HCT116 (cell line): Measurements from ENCODE around the gene EHBP1. TPM values are rescaled to one million over a fixed set of nuclear protein-coding genes. Genes with fewer than 3 reads are reported as not detected.

Source experiments
- ATAC-seq: fragments of 200-7000 bp; cut with Tn5 transposase; 2 replicates; pipeline ENCODE4 v1.9.1; 2020; ENCODE audit warnings: mild to moderate bottlenecking, moderate library complexity
- BruUV-seq: library from RNA; stranded (reverse); fragments of 400-500 nt; replicated peaks from 2 replicates; lab custom pipeline; 2021; lab: Mats Ljungman, UMichigan
- CTCF ChIA-PET: fragments of 300-600 bp; sonication (Branson Sonifier 250); formaldehyde crosslinking; loops from one replicate; lab custom pipeline; 2021; ENCODE audit warnings: antibody characterized with exemption; lab: Charles Lee
- POLR2A ChIA-PET: fragments of 300-600, 350-600 bp; sonication (Branson Sonifier 250); formaldehyde crosslinking; loops from one replicate; lab custom pipeline; 2021; ENCODE audit warnings: antibody characterized with exemption; lab: Charles Lee
- RAD21 ChIA-PET, 2 experiments: fragments of 300-600 bp; sonication (Branson Sonifier 250); formaldehyde crosslinking; loops; one replicate each; lab custom pipeline; 2023; ENCODE audit warnings: low total read pairs in 2 of 2; ENCODE audit not compliant: uncharacterized antibody in 2 of 2, unreplicated experiment in 2 of 2, low non-redundant PET in 1 of 2; lab: Charles Lee
- DNase-seq: peaks from one replicate; pipeline ENCODE4 v3.0.0-alpha.2; 2010; ENCODE audit warnings: low read depth, low spot score
- H2AFZ ChIP-seq: fragments of 200-600 bp; shearing (Covaris generic), sonication (generic); 2 replicates; pipeline ENCODE4 v1.6.1; 2017; ENCODE audit warnings: low read depth, mixed run types, mixed read lengths, antibody characterized with exemption, low read length; ENCODE audit not compliant: poor library complexity, severe bottlenecking
- H3K27ac ChIP-seq: 2 replicates; pipeline ENCODE4 v1.5.1; 2012; ENCODE audit warnings: low read depth, low read length
- H3K27me3 ChIP-seq: fragments of 200-600 bp; sonication (generic); 2 replicates; pipeline ENCODE4 v1.6.1; 2016; ENCODE audit warnings: mixed run types, low read length, mixed read lengths; ENCODE audit not compliant: insufficient read depth
- H3K36me3 ChIP-seq, 2 experiments: fragments of 200-500 bp in 1 of 2; fragments of 200-600 bp in 1 of 2; sonication (Bioruptor generic) in 1 of 2; sonication (generic) in 1 of 2; 2 replicates each; pipeline versions ENCODE4 v1.5.1 to v1.6.1; 2014 to 2016; ENCODE audit warnings: low read length in 2 of 2, inconsistent platforms in 1 of 2, mixed read lengths in 1 of 2, mixed run types in 1 of 2; ENCODE audit not compliant: insufficient read depth in 2 of 2, control insufficient read depth in 1 of 2
- H3K4me1 ChIP-seq, 2 experiments: fragments of 200-600 bp in 1 of 2; sonication (generic) in 1 of 2; 2 replicates each; pipeline versions ENCODE4 v1.5.1 to v1.6.1; 2012 to 2017; ENCODE audit warnings: low read length in 2 of 2, inconsistent platforms in 1 of 2, mild to moderate bottlenecking in 1 of 2, mixed read lengths in 1 of 2, mixed run types in 1 of 2, moderate library complexity in 1 of 2; ENCODE audit not compliant: insufficient read depth in 2 of 2, control insufficient read depth in 1 of 2
- H3K4me2 ChIP-seq: fragments of 200-600 bp; sonication (generic); 2 replicates; pipeline ENCODE4 v1.6.1; 2017; ENCODE audit warnings: mixed run types, low read length, mixed read lengths
- H3K4me3 ChIP-seq, 2 experiments: fragments of 200-600 bp in 1 of 2; sonication (generic) in 1 of 2; replicated peaks in 1 of 2; 2 replicates each; pipeline ENCODE4 v1.5.1; 2011 to 2016; ENCODE audit warnings: low read length in 2 of 2, control low read depth in 1 of 2, low read depth in 1 of 2, mild to moderate bottlenecking in 1 of 2, mixed read lengths in 1 of 2, mixed run types in 1 of 2
- H3K79me2 ChIP-seq: fragments of 200-600 bp; sonication (generic); 2 replicates; pipeline ENCODE4 v1.6.1; 2017; ENCODE audit warnings: mild to moderate bottlenecking, mixed run types, low read length, moderate library complexity, mixed read lengths; ENCODE audit not compliant: insufficient read depth
- H3K9ac ChIP-seq: fragments of 200-600 bp; sonication (generic); 2 replicates; pipeline ENCODE4 v1.6.1; 2016; ENCODE audit warnings: low read length, mixed read lengths
- H3K9me2 ChIP-seq: fragments of 200-600 bp; sonication (generic), shearing (Covaris generic); 2 replicates; pipeline ENCODE4 v1.6.1; 2017; ENCODE audit warnings: mixed run types, mild to moderate bottlenecking, moderate library complexity; ENCODE audit not compliant: insufficient read depth
- H3K9me3 ChIP-seq, 2 experiments: fragments of 200-500 bp in 1 of 2; fragments of 200-600 bp in 1 of 2; sonication (Bioruptor generic) in 1 of 2; sonication (generic) in 1 of 2; 2 replicates each; pipeline ENCODE4 v1.6.1; 2014 to 2017; ENCODE audit warnings: low read length in 2 of 2, mixed read lengths in 2 of 2, inconsistent platforms in 1 of 2, low read depth in 1 of 2, mild to moderate bottlenecking in 1 of 2, mixed run types in 1 of 2, moderate library complexity in 1 of 2; ENCODE audit not compliant: control insufficient read depth in 1 of 2, insufficient read depth in 1 of 2
- H4K20me1 ChIP-seq: fragments of 200-600 bp; sonication (generic), shearing (Covaris generic); 2 replicates; pipeline ENCODE4 v1.6.1; 2017; ENCODE audit warnings: mixed run types, mild to moderate bottlenecking, moderate library complexity; ENCODE audit not compliant: insufficient read depth
- CBX3 ChIP-seq: IDR thresholded peaks from 2 replicates; pipeline ENCODE4 v1.6.1; 2012; ENCODE audit warnings: low read depth
- CEBPB ChIP-seq: IDR thresholded peaks from 2 replicates; pipeline ENCODE4 v1.6.1; 2012; ENCODE audit warnings: low read depth
- EGR1 ChIP-seq: IDR thresholded peaks from 2 replicates; pipeline ENCODE4 v1.6.1; 2012; ENCODE audit warnings: low read depth
- ELF1 ChIP-seq: IDR thresholded peaks from 2 replicates; pipeline ENCODE4 v1.6.1; 2012; ENCODE audit warnings: low read depth, borderline replicate concordance
- EZH2 ChIP-seq: fragments of 200-600 bp; sonication (generic); IDR thresholded peaks from 2 replicates; pipeline ENCODE4 v1.6.1; 2017; ENCODE audit warnings: antibody characterized with exemption, mixed run types
- FOSL1 ChIP-seq: IDR thresholded peaks from 2 replicates; pipeline ENCODE4 v1.6.1; 2012; ENCODE audit warnings: low read depth
- MAX ChIP-seq: IDR thresholded peaks from 2 replicates; pipeline ENCODE4 v1.6.1; 2012
- POLR2A ChIP-seq: IDR thresholded peaks from 2 replicates; pipeline ENCODE4 v1.7.0; 2011; ENCODE audit warnings: borderline replicate concordance; ENCODE audit not compliant: insufficient read depth, insufficient read length; ENCODE audit errors: extremely low read depth
- POLR2AphosphoS5 ChIP-seq: IDR thresholded peaks from 2 replicates; pipeline ENCODE4 v1.6.1; 2011; ENCODE audit warnings: mild to moderate bottlenecking, low read depth, low read length, moderate library complexity
- RAD21 ChIP-seq: IDR thresholded peaks from 2 replicates; pipeline ENCODE4 v1.6.1; 2012; ENCODE audit warnings: low read depth, mild to moderate bottlenecking
- TCF7L2 ChIP-seq: IDR thresholded peaks from 2 replicates; pipeline ENCODE4 v1.7.0; 2011; ENCODE audit warnings: borderline replicate concordance, inconsistent platforms; ENCODE audit not compliant: insufficient read depth, insufficient read length; ENCODE audit errors: extremely low read depth
- YY1 ChIP-seq: IDR thresholded peaks from 2 replicates; pipeline ENCODE4 v1.6.1; 2011; ENCODE audit warnings: low read length, low read depth, moderate library complexity, mild to moderate bottlenecking; ENCODE audit not compliant: insufficient replicate concordance; ENCODE audit errors: extremely low read depth
- ZBTB33 ChIP-seq: IDR thresholded peaks from 2 replicates; pipeline ENCODE4 v1.6.1; 2011; ENCODE audit warnings: mild to moderate bottlenecking, low read length, moderate library complexity; ENCODE audit not compliant: insufficient replicate concordance; ENCODE audit errors: extremely low read depth
- ZNF274 ChIP-seq: fragments of 200-500 bp; sonication (Bioruptor generic); IDR thresholded peaks from 2 replicates; pipeline ENCODE4 v1.6.1; 2014; ENCODE audit warnings: mild to moderate bottlenecking, low read depth, low read length, inconsistent platforms
- intact Hi-C: fragments of 100-400 bp; cut with micrococcal nuclease; formaldehyde crosslinking; loops from 2 replicates; pipeline ENCODE4 v1.10.0; 2022
- total RNA-seq: library from RNA; stranded (reverse); gene quantifications from one replicate; pipeline ENCODE4 v1.2.1, GENCODE V29; 2021; ENCODE audit not compliant: unreplicated experiment
- TF ChIP-seq, protein P1 (sequence below), 3 experiments: fragments of 200-600 bp in 1 of 3; sonication (generic) in 1 of 3; IDR thresholded peaks in 2 of 3; conservative IDR thresholded peaks in 1 of 3; 2 replicates each; pipeline ENCODE4 v1.5.1; 2012 to 2017; ENCODE audit warnings: low read depth in 2 of 3, low read length in 2 of 3, antibody characterized with exemption in 1 of 3, borderline replicate concordance in 1 of 3, control low read depth in 1 of 3, mild to moderate bottlenecking in 1 of 3, mixed read lengths in 1 of 3, mixed run types in 1 of 3, moderate library complexity in 1 of 3; ENCODE audit not compliant: insufficient read depth in 1 of 3

The EHBP1 gene
- total RNA-seq, 1 experiment from 2014 or later, result 89.9 TPM

DNA sequence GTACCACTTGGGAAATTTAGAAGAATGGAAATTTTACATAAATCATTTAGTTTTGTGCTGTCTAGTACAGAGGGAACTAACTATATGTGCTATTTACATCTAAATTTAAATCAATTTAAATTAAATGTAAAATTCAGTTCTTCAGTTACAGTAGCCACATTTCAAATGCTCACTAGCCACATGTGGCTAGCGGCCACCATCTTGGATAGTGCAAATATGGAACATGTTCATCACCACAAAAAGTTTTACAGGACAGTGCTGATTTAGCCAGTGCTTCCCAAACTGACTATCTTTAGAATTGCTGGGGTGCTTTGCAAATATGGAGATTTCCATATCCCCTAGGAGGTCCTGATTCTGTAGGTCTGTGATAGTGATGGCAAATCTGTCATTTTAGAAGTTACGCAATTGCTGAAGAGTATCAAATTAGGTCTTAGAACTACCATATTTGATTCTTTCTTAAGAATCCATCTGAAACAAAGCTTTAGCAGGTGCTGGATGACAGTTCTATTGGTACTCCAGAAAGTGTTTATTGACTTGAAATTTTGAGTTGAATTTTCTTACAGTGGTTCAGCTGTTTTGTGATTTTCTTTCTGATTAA lies 12.8 kb downstream of the EHBP1 start:
- no peak overlapping the region for H3K4me3 ChIP-seq
- no peak overlapping the region for H3K27ac ChIP-seq
- no peaks in the 10 kb centered on the region for H4K20me1 ChIP-seq
- 0 out of 2 replicates have a peak, but pooled peaks cover 2% of the 10 kb centered on the region for H3K9me2 ChIP-seq
- ChIA-PET POLR2A (no interaction called here), RAD21 (no interaction called here), CTCF (no interaction called here)
- TF ChIP-seq FOSL1 (no peak), POLR2A (no peak), ELF1 (no peak), RAD21 (no peak), CEBPB (peak; percentile 53; the same call in 1 of the 2 replicates), MAX (no peak), TCF7L2 (no peak)
- H3K27me3 ChIP-seq, result no peaks in the 10 kb centered on the region
- peaks cover 100% of the 10 kb centered on the region for H3K79me2 ChIP-seq
- no TSS peak for BruUV-seq
- intact Hi-C loops, result no loop called here
- no peak overlapping the region for H2AFZ ChIP-seq
- no peaks in the 10 kb centered on the region for H3K9me3 ChIP-seq
- no peak overlapping the region for H3K4me2 ChIP-seq
- H3K4me1 ChIP-seq, result peaks cover 15 to 25% of the 10 kb centered on the region in 2 experiments; a peak in 2 of 4 replicates
- DNase-seq (no peak), ATAC-seq (no peak)
- peaks cover 4 to 31% of the 10 kb centered on the region in 2 experiments for H3K36me3 ChIP-seq
- H3K9ac ChIP-seq, result no peak overlapping the region

DNA sequence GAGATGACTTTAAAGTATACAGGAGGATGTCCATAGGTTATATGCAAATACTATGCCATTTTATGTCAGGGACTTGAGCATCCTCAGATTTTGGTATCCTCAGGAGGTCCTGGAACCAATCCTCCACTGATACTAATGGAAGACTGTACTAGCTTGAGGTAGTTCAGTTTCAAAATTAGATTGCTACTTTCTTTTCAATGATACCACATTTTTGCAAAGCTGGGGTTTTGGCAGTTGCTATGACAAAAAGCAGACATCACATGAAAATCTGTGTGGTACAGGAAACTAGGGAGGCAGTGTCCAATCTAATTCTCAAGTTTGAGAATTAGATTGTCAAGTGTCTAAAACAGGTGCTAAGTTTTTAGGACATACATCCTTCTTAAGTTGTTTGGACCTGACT lies 14.2 kb downstream of the EHBP1 start:
- no peaks in the 10 kb centered on the region for H3K27me3 ChIP-seq
- H3K4me3 ChIP-seq, result no peak overlapping the region
- H3K9me3 ChIP-seq, result no peaks in the 10 kb centered on the region
- ChIA-PET RAD21 (no interaction called here), CTCF (no interaction called here), POLR2A (interaction anchor here (1.3 kb wide), 1 partner anchor 15 kb away, joined by 3 read pairs; no protein-coding TSS in a partner anchor)
- no peaks in the 10 kb centered on the region for H4K20me1 ChIP-seq
- no peak for DNase-seq
- no peak for ATAC-seq
- no TSS peak for BruUV-seq
- 0 out of 2 replicates have a peak, but pooled peaks cover 2% of the 10 kb centered on the region for H3K9me2 ChIP-seq
- no peak overlapping the region for H3K4me2 ChIP-seq
- no peak overlapping the region for H3K27ac ChIP-seq
- H3K36me3 ChIP-seq, result peaks cover 4 to 23% of the 10 kb centered on the region in 2 experiments
- H2AFZ ChIP-seq, result no peak overlapping the region
- intact Hi-C loops, result no loop called here
- TF ChIP-seq EZH2 (no peak), POLR2AphosphoS5 (no peak), ZBTB33 (no peak), EGR1 (no peak), YY1 (no peak), CBX3 (no peak), ZNF274 (no peak), MAX (no peak), TCF7L2 (no peak)
- TF ChIP-seq, protein P1, sequence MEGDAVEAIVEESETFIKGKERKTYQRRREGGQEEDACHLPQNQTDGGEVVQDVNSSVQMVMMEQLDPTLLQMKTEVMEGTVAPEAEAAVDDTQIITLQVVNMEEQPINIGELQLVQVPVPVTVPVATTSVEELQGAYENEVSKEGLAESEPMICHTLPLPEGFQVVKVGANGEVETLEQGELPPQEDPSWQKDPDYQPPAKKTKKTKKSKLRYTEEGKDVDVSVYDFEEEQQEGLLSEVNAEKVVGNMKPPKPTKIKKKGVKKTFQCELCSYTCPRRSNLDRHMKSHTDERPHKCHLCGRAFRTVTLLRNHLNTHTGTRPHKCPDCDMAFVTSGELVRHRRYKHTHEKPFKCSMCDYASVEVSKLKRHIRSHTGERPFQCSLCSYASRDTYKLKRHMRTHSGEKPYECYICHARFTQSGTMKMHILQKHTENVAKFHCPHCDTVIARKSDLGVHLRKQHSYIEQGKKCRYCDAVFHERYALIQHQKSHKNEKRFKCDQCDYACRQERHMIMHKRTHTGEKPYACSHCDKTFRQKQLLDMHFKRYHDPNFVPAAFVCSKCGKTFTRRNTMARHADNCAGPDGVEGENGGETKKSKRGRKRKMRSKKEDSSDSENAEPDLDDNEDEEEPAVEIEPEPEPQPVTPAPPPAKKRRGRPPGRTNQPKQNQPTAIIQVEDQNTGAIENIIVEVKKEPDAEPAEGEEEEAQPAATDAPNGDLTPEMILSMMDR (IDR thresholded peaks at IDR 0.05 in 2 of 3, conservative IDR thresholded peaks at IDR 0.05 in 1 of 3; ENCODE audit: borderline replicate concordance in 1 of 3, insufficient read depth in 1 of 3, low read depth in 2 of 3, low read length in 2 of 3), result no peak
- H3K9ac ChIP-seq, result no peak overlapping the region
- peaks cover 100% of the 10 kb centered on the region for H3K79me2 ChIP-seq
- peaks cover 26 to 39% of the 10 kb centered on the region in 2 experiments for H3K4me1 ChIP-seq
